Measurements from ENCODE around the gene TOP1.

DNA sequence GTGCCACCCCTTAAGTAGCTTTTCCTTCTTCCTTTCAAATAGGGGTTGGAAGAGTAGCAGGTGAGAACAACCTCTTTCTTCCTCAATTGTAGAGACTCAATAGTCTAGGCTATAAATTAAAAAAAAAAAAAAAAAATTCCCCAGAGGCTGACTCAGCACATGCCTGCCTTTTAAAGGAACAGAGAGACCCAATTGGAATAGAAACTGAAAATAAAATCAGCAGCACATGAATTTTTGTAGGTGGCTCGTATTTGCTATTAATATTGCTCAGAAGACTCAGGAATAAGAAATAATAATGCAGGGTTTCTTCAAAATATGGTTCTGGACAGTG, 19.3 kb downstream of the TOP1 start:
- TF ChIP-seq, protein P1, sequence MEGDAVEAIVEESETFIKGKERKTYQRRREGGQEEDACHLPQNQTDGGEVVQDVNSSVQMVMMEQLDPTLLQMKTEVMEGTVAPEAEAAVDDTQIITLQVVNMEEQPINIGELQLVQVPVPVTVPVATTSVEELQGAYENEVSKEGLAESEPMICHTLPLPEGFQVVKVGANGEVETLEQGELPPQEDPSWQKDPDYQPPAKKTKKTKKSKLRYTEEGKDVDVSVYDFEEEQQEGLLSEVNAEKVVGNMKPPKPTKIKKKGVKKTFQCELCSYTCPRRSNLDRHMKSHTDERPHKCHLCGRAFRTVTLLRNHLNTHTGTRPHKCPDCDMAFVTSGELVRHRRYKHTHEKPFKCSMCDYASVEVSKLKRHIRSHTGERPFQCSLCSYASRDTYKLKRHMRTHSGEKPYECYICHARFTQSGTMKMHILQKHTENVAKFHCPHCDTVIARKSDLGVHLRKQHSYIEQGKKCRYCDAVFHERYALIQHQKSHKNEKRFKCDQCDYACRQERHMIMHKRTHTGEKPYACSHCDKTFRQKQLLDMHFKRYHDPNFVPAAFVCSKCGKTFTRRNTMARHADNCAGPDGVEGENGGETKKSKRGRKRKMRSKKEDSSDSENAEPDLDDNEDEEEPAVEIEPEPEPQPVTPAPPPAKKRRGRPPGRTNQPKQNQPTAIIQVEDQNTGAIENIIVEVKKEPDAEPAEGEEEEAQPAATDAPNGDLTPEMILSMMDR (conservative IDR thresholded peaks at IDR 0.05; ENCODE audit: low read depth, low read length) = no peak
- TF ChIP-seq EZH2 (IDR thresholded peaks at IDR 0.05; ENCODE audit: borderline replicate concordance, low read depth, low read length, poor library complexity, severe bottlenecking) = no peak
